ENCODE data around the gene ARPIN.
"Not testable (repeated sequence)": the region's sequence is repeated elsewhere in the genome, so short reads cannot be mapped to it uniquely, and the experiment has no call there.

ARPIN gene

GRCh38 chr15:89878323-89878722, 34.4 kb downstream of the ARPIN start:
- DNase-seq (ENCODE audit: low read depth in 2 of 2), result no peak

DNA sequence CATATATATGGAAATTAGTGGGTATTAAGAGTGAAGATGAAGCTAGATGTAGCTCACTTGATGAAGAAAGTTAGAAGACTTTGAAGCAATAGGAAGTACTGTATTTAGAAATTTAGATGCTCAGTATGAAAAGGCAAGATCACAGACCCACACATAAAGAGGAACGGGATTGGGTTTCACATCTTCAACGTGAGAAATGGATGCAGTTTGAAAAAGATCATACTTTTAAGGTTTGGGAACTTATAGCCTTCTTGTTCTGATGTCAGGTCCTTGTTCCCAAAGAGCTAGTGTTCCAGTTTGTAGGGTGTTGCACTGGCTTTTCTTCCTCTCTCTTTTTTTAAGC, 35.7 kb downstream of the ARPIN start:
- no peak for DNase-seq (ENCODE audit: low read depth in 2 of 2)

DNA sequence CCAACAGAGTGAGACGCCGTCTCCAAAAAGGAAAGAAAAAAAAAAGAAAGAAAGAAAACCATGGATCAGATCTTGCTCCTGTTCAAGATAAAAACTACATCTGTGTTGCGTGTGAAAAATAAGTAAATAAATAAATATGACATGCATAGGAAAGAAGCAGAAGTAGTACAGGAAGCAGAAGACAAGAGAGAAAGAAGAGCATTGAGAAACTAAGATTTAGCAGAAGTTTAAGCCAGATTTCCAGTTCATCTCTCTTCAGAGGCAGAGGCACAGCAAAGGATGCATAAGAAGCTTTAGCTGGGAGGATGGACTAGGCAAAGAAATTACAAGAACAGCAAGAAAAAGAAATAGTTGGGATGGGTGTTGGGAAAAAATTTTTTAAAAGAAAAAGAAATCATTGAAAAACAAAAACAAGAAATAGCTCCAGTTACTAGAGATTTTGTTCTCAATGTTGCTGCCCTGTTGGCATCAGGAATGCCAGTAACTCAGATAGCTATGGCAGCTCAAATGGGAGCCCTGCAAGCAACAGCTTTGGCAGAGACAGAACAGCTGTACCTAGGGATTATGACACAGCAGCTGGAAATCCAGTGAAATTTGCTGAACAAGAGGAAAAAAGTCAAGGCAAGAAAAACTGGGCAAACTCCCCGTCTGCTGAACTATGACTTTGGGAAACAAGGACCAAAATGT, 36.2 kb downstream of the ARPIN start:
- DNase-seq (ENCODE audit: low read depth in 2 of 2), result no peak

GRCh38 chr15:89875741-89876140, 37.0 kb downstream of the ARPIN start:
- no peak for DNase-seq (ENCODE audit: low read depth in 2 of 2)

DNA sequence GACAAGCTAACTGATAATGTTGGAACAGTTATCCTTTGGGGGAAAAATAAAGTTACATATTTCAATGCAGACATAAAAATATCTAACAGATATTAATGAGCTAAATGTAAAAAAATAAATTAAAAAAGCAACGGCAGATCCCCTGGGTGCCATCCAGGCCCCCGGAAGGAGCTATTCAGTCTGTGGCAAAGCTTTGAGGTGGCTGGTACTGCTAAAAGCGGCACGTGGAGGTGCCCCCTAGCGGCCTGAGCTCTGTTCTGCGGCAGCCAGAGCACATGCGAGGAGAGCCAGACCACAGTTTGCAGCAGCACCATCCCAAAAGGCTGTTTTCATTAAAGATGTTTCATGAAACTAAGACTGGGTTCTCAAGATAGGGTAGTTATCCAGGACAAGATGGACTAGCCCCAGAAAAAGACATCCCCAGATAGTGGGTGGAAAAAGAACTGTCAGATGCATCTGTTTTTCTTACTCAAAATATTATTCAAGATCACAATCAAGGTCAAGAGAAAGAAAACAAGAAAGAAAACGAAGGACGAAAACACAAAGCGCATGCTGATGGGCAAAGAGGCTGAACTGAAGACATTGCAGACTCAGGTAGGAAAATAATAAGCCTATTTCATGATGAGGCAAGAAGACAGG, 37.7 kb downstream of the ARPIN start:
- peak; percentile 66 to 80 for DNase-seq (ENCODE audit: low read depth in 2 of 2)

DNA sequence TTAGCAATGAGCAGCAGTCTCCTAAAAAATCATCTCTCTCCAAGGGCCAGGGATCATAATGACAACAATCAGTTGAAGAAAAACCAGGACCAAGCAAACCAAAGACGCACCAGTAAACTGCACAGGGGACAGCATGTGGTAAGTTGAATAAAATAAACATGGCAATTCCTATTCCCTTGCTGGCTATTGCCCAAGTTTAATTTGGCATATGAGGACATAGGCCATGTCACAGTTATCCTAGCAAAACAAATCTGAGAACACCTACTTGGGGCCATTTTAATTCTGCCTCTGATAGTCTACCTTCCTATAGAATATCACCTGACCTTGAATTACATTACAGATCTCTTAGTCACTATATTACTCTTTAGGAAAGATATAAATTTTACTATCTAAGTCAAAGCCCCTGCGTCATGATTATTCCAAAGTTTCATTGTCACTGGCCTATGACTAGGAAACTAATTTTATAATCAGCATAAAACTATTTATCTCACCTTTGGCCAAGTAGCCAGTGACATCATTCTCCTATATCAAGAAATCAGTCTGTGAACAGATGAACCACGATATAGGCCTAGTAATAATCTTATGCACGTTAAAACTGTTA, 42.0 kb downstream of the ARPIN start:
- no peak for DNase-seq (ENCODE audit: low read depth in 2 of 2)

GRCh38 chr15:89870006-89870405, 42.7 kb downstream of the ARPIN start:
- DNase-seq (ENCODE audit: low read depth in 2 of 2), result no peak

GRCh38 chr15:89869490-89869889, 43.3 kb downstream of the ARPIN start:
- DNase-seq (ENCODE audit: low read depth in 2 of 2), result not testable (repeated sequence)

GRCh38 chr15:89864958-89865739, 47.6 kb downstream of the ARPIN start:
- no peak for DNase-seq (ENCODE audit: low read depth in 2 of 2)

- DNase-seq (ENCODE audit: low read depth in 2 of 2), result no peak
These were observed 48.8 kb downstream of the ARPIN start for GRCh38 chr15:89863918-89864317.

GRCh38 chr15:89860891-89861290, 51.9 kb downstream of the ARPIN start:
- no peak for DNase-seq (ENCODE audit: low read depth in 2 of 2)

- no peak for DNase-seq (ENCODE audit: low read depth in 2 of 2)
These were observed 52.3 kb downstream of the ARPIN start for GRCh38 chr15:89860431-89860830.

DNA sequence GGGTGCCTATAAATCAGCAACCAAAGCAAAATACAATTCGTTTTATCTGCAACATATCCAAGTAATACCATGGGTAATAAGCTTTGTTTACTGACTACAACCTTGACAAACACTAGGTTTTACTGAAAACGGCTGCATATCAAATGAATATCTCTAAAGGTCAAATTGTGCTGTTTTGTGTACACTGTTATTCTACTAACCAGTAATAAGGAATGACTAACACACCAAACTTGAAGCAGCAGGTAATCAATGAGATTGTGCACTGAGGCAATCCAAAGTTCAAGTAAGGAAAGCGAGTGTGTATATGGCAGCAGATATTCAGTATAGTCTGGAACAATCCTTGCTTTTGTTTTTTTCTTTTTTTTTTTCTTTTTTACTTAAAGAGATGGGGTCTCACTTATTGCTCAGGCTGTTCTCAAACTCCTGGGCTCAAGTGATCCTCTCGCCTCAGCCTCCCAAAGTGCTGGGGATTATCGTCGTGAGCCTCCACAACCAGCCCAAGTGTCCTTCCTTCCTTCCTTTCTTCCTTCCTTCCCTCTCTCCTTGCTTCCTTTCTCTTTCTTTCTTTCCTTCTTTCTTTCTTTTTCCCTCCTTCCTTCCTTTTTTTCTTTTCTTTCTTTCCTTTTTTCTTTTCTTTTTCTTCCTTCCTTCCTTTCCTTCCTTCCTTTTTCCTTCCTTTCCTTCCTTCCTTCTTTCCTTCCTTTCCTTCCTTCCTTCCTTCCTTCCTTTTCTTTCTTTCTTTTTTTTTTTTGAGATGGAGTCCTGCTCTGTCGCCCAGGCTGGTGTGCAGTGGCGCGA, 53.9 kb downstream of the ARPIN start:
- no peak for DNase-seq (ENCODE audit: low read depth in 2 of 2)

DNA sequence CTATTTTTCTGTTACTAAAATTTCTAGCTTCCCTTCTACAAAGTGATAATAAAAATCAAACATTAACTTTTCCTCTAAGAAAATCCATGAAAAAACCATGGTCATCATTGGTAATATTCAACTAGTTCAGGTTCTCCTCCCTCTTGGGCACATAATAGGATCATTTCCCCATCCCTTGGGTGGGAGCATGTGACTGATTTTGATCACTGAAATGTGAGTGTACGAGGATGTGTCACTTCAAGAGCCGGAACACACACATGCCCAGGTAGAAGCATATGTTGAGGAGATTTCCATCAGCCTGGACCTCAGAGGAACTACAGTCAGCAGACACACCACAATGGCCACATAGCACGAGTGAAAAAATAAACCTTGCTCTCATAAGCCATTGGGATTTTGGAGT, 55.1 kb downstream of the ARPIN start:
- DNase-seq (ENCODE audit: low read depth in 2 of 2), result no peak

DNA sequence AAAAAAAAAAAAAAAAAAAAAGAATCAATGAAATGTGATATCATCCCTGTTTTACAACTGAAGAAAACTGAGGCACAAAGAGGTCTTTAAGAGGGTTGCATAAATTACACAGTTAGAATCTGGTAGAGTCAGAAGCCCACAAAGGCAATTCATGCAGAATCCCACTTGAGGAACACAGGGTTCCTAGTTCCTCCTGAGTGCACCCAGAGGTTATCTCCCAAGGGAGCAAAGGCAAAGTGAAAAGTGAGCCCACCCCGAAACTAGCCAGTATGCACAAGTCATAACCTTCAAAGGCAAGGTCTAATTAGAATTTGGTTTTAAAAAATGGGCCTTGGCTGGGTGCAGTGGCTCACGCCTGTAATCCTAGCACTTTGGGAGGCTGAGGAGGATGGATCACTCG, 56.8 kb downstream of the ARPIN start:
- DNase-seq (ENCODE audit: low read depth in 2 of 2), result no peak

DNA sequence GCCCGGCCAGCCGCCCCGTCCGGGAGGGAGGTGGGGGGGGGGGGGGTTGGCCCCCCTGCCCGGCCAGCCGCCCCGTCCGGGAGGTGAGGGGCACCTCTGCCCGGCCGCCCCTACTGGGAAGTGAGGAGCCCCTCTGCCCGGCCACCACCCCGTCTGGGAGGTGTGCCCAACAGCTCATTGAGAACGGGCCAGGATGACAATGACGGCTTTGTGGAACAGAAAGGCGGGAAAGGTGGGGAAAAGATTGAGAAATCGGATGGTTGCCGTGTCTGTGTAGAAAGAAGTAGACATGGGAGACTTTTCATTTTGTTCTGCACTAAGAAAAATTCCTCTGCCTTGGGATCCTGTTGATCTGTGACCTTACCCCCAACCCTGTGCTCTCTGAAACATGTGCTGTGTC, 57.9 kb downstream of the ARPIN start:
- not testable (repeated sequence) for DNase-seq (ENCODE audit: low read depth in 2 of 2)

DNA sequence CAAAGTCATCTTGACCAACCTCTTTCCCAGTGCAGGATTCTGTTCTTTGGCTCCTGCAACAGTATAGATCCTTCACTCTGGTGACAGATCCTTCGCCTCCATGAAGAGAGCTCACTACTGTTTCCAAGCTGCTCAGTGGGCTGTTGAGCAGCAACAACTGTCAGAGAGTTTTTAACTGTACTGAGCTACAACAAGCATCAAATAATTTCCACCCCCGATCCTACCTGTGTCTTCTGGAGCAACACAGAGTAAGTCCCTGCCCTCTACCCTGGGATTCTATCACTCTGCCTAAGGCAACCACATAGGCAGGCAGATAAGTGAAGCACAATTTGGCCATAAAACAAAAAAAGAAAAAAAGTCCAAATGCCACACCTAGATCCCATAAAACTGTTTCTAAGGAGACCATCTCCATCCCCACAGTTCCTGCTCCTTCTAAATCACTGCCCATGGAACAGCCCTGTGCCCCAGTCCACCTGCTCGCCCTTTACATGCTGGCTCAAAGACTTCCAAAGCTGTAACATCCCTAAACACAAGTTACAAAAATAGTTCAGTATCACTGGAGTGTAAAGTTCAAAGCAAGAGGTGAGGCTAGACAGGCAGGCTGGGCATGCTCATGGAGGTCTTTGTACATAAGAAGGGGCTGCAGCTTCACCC, 60.3 kb downstream of the ARPIN start:
- no peak for DNase-seq (ENCODE audit: low read depth in 2 of 2)

DNA sequence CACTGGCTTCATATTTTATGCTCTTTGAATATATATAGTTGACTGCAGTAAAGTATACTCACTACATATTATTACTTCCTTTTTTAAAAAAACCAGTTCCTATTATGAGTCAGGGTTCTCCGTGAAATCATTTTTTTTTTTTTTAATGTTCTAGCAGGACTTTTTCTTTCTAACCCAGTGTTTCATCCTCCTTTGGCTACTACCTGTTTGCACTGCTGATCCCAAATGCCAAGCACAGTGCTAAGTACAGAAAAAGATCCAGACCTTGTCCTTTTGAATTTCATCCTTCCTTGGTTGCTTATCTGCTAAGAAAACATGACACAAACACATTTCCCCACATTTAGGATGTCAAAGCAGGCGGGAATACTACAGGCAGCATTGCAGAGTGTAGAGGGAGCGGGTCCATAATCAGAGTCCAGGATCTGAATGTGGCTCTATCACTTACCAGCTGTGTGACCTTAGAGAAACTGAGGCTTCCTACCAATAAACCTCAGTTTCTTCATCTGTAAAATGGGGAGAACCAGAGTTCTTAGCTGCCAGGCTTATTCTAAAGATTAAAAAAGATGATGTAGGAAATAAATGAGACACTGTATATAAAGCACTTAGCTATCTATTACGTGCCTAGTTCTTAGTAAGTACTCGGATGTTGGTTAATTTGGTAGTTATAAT, 60.9 kb downstream of the ARPIN start:
- no peak for DNase-seq (ENCODE audit: low read depth in 2 of 2)

DNA sequence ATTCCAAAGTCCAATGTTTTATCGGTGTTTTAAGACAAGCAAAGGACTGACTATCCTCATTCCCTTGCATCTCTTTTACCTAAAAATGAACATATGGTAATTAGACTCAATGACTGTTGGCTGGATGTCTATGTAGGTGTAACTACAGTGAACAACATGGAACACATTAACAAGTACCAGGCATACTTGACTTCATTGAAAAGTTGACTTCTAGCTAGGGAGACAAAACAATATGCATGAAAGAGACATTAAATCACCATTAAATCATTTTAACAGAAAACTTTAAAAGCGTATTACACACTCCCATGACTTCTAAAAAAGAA, 63.8 kb downstream of the ARPIN start:
- DNase-seq (ENCODE audit: low read depth in 2 of 2), result no peak

GRCh38 chr15:89847101-89847500, 65.7 kb downstream of the ARPIN start:
- DNase-seq (ENCODE audit: low read depth in 2 of 2), result no peak

All from stimulated activated CD8-positive, alpha-beta memory T cell treated with anti-CD3 and anti-CD28 coated beads, Interleukin-2, amount 100 ng/mL, for 48 hours (primary cell).